ENCODE measurements around the gene C1orf105.
"Not testable (repeated sequence)": the region's sequence is repeated elsewhere in the genome, so short reads cannot be mapped to it uniquely, and the experiment has no call there.

C1orf105 gene

GRCh38 chr1:172420385-172420784 is at the start of gene C1orf105:
Gene C1orf105, plus strand, starts transcription at chr1:172420685. Its CDS starts 201 bp downstream, at chr1:172420886.
- DNase-seq: no peak

GRCh38 chr1:172371646-172372045 is 48.8 kb upstream of the C1orf105 start:
- DNase-seq: not testable (repeated sequence)

- no peak for DNase-seq
Measured at GRCh38 chr1:172373864-172374263, 46.6 kb upstream of the C1orf105 start.

GRCh38 chr1:172375211-172375631 is 45.3 kb upstream of the C1orf105 start:
- no peak for DNase-seq

GRCh38 chr1:172376431-172376830 is 44.1 kb upstream of the C1orf105 start:
- no peak for DNase-seq

- no peak for DNase-seq
Measured at GRCh38 chr1:172377565-172377964, 42.9 kb upstream of the C1orf105 start.

GRCh38 chr1:172378109-172378760 is 42.2 kb upstream of the C1orf105 start:
- no peak for DNase-seq

- no peak for DNase-seq
Measured at GRCh38 chr1:172380441-172381244, 39.8 kb upstream of the C1orf105 start.

- DNase-seq: no peak
Measured at GRCh38 chr1:172381946-172382345, 38.5 kb upstream of the C1orf105 start.

GRCh38 chr1:172382406-172382805 is 38.1 kb upstream of the C1orf105 start:
- DNase-seq: no peak

GRCh38 chr1:172382990-172383389 is 37.5 kb upstream of the C1orf105 start:
- no peak for DNase-seq

GRCh38 chr1:172383536-172383935 is 36.9 kb upstream of the C1orf105 start:
- DNase-seq: no peak

GRCh38 chr1:172384656-172385055 is 35.8 kb upstream of the C1orf105 start:
- DNase-seq: no peak

GRCh38 chr1:172386046-172386445 is 34.4 kb upstream of the C1orf105 start:
- no peak for DNase-seq

- DNase-seq: no peak
Measured at GRCh38 chr1:172388490-172388889, 32.0 kb upstream of the C1orf105 start.

GRCh38 chr1:172390301-172390682 is 30.2 kb upstream of the C1orf105 start:
- no peak for DNase-seq

- DNase-seq: no peak
Measured at GRCh38 chr1:172390683-172391551, 29.6 kb upstream of the C1orf105 start.

GRCh38 chr1:172391976-172392375 is 28.5 kb upstream of the C1orf105 start:
- no peak for DNase-seq

- DNase-seq: no peak
Measured at GRCh38 chr1:172393354-172393753, 27.1 kb upstream of the C1orf105 start.

- DNase-seq: no peak
Measured at GRCh38 chr1:172394141-172394751, 26.2 kb upstream of the C1orf105 start.

GRCh38 chr1:172394811-172395210 is 25.7 kb upstream of the C1orf105 start:
- DNase-seq: no peak

- no peak for DNase-seq
Measured at GRCh38 chr1:172395576-172395975, 24.9 kb upstream of the C1orf105 start.

GRCh38 chr1:172397221-172397620 is 23.3 kb upstream of the C1orf105 start:
- no peak for DNase-seq

Measured in NCI-H1930 (cell line).